NCI-H2029 treated with DMSO at 0.1 percent for 48 hours (cell line): ENCODE measurements around the gene ROGDI.
A peak's percentile ranks its signal among the peaks of the same experiment; 100 is the strongest.

Experiments used
- DNase-seq: peaks from one replicate; lab custom pipeline; 2025; lab: John Stamatoyannopoulos, UW

ROGDI gene

DNA sequence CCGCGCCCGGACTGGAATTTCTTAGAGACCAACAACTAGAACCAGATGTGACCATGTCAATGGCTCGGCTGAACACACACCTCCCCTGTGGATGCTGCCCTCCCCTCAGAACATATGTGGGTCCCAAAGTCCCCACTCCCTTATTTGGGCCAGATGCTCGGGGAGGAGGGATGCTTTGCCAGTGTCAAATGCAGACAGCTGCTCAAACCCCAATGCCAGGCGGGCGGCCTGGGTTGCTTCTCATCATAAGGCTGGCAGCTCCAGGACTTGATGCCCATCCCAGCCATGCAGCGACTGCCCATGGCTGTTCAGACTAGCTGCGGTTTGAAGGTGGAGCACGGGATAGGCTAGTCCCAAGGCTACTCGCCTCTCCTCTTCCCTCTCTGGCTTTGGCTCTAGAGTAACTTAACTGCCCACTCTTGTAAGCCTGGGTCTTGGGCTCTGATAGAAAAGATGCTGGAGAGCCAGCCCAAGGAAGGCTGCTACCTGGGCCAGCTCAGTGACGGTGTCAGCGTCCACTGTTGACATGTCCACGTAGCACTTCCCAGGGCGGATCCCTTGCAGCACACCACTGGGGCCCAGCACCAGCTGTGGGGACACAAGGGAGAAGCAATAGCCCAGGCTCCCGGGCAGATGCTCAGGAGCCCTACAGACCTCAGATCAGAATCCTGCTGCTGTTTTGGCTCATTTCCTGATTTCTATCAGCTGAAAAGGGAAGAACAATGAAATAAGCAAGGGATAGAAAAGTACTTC is 11.0 kb upstream of the ROGDI start:
- no peak for DNase-seq

DNA sequence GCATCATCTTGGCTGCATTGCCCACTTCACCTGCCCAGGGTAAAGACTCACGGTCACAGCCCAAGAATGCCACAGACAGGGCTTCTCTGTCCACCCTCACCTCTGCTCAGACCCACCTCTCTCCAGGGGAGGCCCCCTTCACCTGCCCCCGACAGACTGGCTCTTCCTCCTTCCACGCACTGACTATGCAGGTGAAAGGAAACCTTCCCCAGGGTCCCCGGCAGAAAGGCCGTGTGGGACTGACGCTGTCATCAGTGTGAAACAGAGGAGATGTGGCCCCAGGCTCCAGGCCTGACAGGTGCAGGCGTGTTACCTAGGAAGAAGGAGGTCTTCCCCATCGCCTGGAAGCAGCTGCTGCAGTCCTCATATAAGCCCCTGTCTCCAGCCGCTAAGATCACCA is 9.3 kb upstream of the ROGDI start:
- no peak for DNase-seq

DNA sequence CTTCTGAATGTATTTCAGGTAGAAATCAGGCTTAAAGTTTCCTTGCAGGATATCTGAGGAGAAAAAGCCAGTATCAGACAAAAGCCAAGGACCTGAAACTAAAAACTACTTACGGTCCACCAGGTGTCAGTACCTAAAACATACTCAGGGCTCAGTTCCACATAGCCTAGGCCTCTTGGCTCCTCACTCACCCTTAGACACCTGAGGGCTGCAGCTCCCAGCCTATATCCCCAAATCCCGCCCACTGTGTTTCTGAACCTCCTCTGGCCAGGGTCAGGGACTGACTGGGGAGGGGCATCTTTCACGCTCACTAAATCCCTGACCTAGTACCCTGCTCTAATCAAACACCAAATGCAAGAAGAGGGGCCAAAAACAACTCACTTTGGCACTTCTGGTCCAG is 8.8 kb upstream of the ROGDI start:
- DNase-seq = no peak

DNA sequence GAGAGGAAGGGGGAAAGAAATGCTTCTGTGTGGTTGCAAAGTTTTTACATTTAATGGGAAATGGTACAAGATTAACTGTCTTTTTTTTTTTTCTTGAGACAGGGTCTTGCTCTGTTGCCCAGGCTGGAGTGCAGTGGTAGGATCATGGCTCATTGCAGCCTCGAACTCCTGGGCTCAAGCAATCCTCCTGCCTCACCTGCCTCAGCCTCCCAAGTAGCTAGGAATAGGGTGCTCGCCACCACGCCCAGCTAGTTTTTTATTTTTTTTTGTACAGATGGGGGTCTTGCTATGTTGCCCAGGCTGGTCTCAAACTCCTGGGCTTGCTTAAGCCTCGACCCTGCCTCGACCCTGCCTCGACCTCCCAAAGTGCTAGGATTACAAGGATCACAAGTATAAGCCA is 3.8 kb upstream of the ROGDI start:
- no peak for DNase-seq

DNA sequence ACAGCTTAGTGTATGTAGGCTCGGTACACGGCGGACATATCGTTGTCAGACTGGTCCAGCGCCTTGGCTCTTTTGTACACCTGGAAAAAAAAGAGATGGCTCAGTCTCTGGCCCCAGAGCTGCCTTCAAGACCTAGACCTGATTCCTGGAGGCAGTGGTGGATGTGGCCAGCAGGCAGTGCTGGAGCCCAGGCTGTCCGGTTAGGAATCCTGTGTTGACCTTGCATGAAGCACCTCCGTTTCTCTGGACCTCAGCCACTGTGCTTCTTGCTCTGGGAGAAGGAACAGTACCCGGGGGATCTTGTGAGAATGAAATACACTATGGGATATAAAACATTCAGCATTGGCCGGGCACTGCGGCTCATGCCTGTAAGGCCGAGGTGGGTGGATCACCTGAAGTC is 2.8 kb upstream of the ROGDI start:
- DNase-seq = no peak

DNA sequence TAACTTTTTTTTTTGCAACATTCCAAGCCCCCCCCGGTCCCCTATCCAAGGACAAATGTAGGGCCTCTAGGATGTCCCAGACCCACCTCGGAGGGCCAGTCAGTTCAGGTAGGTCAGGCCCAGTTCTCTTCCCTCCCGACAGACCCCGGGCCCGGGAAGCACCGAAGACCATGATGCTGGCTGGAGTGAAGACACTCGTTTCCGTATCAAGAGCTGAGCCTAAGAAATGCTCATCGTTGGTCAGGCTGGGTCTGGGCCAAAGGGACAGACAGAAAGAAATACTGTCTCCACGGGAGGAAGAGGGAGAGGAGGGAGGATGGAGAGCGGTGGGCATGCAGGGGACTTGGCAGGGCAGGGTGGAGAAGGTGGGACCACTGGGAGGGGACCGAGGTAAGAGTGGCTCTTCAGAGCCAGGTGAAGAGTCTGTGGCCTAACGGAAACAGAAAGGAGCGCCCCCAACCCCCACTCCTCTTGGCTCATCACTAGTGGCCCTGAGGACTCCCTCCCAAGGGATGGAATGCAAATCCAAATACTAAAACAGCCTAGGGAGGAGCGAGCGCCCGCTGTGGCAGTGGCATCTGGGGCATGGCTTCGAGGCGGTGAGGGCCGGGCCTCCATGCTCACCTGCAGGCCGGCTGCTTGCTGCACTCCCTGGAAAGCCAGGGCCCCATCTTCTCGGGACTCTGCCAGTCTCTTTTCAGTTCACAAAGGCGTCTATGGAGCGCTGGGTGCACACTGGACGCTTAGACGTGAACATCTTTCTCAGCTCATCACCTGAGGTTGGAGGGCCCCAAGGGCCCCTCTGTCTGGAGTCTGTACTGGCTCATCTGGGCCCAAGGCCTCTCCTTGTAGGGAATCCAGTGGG is 1.7 kb upstream of the ROGDI start:
- DNase-seq = no peak

DNA sequence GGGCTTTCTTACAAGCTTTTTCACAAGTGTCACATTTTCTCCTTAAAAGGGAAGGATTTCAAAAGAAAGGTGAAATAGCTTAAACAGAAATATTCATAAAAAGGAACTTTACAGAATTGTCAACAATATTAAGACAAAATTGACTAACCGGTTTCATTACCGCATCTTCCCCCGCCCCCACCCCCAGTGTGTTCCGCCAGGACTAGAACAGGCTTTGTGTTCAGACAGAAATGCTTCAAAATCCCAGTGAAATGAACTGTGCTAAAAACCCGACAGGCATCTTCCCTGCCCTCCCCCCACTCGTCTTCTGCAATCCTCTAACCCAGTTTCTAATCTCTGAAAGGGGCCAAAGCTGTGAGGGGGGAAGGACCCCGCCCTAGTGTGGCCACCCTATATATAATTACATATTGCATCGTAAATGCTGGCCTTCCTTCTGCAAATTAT is 990 bp upstream of the ROGDI start:
- no peak for DNase-seq

DNA sequence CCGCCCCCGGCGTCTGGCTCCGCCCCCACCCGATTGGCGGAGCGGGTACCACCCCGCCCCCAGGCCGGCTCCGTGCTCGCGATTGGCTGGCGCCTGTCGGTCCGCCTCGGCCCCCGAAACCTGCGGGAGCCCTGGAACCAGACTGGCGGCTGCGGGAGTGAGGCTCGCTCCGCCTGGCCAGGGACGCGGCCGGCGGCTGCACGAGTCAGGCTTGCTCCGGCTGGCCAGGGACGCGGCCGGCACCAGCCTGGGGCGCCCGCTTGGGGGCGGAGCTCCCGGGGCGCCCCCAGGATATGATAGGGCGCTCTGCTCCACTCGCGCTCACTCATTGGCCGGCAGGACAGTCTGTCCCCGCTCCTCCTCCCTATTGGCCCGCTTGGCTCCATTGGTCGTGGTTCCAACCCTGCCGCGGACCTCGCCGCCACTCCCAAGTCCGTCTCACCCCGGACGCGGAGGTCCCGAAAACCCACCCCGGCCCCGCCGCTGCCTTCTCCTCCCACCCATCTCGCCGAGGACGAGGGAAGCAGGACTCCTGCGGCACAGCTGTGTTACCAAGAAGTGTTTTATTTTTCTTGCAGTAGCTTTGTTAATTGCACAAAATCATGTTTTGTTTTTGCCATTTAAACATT is 340 bp upstream of the ROGDI start:
- peak; percentile 69 for DNase-seq

DNA sequence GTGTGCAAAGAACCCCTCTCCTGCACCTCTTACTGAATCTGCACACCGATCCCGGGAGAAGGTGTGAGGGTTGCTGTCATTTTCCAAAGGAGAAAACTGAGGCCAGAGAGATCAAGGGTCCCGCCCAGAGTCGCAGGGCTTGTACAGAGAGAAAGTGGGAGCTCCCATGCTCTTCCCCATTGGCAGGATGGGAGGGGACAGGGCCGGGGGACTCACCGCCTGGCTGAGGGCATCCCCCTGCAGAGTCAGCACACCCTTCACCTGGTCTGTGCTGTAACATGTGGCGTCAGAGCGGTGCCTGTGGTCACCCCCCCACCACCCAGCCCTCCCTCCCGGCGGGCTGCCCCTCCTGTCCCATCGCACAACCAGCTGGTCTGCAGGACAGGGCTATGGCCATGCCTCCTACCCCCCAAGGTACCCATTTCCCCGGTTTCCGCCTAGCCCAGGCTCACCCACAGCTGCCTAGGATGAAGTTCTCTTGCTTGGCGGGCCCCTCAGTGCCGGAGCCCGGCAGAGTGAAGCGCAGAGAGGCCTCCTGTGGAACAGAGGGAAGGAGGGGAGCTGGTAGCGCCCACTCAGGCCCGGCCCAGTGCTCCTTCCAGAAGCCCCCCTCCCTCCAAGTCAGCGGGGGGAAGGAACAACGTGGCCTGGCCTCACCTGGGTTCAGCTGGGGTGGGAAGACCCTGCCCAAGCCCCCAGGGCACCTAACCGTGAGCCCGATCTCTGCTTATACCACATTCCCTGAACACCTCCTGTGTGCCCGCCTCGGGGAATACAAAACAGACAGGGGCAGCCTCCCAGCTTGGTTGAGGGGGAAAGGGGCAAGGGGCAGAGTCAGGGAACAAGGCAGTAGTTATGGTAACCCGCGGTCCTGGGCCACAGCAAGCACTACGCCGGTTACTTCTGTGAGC is 1.1 kb downstream of the ROGDI start:
- DNase-seq = no peak

DNA sequence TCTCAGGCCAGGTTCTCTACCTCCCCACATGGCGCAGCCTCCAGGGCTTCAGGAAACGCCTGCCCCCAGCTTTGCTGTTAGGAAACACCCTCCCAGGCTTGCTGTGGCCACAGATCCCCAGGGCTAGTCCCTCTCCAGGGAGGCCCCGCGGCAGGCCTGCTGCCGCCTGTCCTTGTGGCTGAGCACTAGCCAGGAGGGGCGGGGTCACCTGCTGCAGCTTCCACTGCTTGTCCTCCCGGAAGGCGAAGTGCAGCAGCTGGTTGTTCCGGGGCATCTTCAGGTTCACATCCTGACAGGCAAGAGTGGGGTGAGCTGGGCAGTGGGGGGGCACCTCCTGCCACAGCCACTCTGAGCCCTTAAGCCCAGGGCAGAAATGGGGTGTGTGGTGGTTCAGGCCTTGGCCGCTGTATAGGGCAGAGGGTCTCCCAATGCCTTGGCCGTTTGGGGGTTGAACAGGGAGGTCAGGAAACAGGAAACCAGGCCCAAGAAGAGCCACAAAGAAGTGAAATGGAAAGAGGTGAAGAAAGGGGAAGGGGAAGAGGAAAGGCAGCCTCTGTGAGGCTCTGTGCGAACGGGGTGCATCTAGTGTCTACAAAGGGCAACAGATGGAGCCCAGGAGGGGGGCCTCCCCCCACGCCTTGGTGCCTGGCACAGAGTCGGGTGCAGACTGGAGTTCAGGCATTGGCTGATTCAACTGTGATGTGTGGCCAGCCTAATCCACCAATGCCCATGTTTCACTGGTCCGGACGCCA is 2.0 kb downstream of the ROGDI start:
- no peak for DNase-seq

DNA sequence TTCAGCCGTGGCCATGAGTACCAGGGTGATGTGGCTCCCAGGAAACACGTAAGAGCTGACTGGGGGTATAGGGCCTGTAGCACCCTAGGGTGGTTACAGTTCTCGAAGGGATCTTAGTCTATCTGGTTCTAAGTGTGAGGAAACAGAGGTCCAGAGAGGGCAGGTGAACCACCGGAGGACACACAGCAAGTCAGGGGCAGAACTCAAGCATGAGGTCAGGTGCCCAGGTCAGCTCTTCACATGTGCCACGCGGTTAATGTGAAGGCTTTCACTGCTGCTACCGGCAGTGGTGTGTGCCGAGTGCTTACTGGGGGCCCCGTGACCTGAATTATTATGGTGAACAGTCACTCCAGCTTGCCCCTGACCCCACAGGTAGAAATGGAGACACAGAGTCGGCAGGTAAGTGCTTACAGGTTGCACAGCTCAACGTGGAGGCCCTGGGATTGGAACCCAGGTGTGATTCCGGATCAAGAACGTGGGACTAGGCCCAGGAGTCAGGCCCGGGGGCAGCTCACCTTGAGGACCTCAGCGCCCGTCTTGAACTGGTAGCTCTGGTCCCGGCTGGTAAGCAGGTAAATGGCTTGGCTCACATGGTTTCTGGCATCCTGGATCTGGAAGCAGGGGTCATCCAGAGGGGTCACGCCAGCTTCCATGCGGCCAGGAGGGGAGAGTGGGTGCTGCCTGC is 3.1 kb downstream of the ROGDI start:
- no peak for DNase-seq

DNA sequence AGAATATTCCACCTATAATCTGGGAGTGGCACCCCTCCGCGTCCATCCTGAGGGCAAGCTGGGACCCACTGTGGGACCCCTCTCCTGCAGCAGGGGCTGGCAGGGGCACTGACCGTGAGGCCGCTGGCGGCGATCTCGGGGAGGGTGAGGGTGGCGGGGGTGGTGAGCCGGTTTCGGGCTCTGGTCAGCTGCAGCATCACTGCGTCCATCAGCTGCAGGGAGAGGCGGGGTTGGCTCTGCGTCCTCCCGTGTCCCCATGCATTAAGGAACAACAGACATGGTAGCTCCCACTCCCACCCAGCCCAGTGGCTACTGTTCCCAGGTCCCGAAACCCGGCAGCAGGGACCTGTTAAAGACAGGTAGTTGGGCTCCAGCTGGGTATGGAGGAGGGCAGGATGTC is 4.0 kb downstream of the ROGDI start:
- no peak for DNase-seq

DNA sequence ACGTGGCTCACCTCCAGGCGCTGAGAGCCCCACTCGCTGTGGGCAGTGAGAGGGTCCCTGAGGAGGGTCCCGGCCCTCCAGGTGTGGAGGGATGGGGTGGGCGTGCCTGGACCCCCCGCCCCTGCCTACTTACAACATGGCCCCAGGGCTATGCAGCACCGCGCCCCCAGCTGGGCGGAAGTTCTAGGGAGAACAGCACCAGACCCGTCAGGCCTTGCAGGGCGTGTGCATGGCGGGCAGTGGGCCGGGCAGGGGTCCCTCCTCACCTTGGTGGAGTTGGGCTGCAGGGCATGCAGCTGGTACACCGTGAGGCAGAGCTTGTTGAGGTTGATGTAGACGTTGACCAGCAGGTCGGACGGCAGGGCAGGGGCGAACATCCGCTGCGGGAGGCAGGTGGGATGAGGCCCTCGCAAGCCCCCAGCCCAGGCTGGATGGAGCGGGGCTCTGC is 4.6 kb downstream of the ROGDI start:
- DNase-seq = no peak

DNA sequence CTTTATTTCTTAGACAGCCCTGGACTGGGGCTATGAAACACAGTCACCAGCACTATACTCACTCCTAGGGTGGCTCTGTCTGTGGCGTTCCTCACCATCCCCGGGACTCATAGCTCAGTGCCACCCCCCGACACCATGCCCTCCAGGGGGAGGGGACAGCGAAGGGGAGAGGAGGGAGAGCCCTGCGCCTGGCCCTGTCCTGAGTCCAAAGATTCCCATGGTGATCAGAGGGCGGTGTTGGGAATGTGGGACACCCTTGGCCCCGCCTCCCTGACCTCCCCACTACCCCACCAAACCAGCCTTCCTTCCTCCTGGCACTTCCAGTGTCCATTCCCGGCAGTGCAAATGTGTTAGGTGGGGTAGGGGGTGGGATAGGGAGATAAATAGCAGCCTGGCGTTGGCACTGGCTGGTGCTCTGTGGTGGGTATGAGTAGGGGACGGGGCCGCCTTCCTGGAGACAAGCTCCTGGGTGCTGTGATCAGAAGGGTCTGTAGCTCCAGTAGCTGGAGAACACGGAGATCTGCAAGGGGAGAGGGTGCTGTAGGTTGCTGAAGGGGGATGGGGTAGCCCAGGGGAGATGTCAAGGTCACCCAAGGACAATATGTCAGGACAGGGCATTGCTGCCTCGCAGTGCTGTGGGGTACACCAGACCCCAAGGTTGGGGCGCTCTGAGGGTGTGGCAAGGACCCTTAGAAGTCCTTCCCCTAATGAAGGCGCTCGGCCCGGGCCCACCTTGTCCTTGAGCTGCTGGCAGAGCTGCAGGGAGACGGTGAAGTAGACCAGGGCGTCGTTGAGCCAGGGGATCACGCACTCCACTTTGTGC is 5.2 kb downstream of the ROGDI start:
- DNase-seq = no peak

DNA sequence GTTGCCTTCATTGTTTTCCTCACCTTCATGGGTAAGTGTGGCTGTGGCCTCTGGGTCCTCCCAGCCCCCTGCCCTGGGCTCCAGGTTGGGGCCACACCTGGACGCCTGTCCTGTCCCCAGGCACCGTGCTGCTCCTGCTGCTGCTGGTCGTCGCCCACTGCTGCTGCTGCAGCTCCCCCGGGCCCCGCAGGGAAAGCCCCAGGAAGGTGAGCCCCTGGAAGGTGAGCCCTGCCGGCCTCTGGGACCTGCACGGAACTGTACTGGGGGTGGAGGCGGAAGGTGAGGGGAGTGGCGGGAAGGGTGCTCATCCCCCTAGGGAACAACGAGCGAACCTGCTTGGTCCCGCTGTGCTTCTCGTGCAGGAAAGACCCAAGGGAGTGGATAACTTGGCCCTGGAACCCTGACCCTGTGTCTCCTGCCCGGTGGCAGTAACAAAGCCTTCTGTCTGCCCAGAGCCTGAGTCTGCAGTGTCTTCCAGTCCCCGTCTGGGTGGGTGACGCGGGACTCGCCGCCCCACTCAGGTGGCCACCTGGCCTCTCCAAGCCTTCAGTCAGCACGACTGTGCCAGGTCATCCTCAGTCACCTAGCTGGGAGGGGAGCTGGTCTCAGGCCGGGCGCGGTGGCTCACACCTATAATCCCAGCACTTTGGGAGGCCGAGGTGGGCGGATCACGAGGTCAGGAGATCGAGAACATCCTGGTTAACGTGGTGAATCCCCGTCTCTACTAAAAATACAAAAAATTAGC is 6.4 kb downstream of the ROGDI start:
- no peak for DNase-seq

DNA sequence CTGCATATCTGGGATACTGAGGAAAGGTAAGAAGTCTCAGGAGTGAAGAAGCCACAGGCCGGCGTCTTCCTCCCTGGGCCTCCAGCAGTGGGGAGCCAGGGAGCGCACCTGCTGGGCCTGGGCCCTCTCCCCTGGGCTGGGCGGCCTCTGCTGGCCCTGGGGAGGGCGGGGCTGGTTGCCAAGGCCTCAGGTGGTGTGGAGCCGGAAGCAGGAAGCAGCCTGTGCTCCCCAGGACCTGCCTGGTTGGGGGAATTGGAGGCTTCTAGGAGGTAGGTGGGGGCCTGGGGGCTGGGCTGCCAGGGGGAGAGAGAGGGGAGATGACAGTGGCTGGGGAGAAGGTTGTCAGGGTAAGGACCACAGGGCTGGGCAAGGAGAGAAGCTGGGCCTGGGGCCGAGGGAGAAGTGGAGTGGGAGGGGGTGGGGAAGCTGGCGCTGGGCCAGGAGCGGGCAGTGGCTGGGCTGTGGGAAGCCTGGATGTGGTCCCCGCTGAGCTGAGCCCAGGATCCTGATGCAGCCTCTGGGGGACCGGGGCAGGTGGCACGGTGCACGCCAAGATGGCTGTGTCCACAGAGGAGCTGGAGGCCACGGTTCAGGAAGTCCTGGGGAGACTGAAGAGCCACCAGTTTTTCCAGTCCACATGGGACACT is 7.1 kb downstream of the ROGDI start, which contains the start of gene SMIM22:
SMIM22 (plus strand) TSS at position 189 of the 647 bp plus-strand sequence; CDS start at position 555, 366 bp downstream.
- DNase-seq = peak; percentile 52

DNA sequence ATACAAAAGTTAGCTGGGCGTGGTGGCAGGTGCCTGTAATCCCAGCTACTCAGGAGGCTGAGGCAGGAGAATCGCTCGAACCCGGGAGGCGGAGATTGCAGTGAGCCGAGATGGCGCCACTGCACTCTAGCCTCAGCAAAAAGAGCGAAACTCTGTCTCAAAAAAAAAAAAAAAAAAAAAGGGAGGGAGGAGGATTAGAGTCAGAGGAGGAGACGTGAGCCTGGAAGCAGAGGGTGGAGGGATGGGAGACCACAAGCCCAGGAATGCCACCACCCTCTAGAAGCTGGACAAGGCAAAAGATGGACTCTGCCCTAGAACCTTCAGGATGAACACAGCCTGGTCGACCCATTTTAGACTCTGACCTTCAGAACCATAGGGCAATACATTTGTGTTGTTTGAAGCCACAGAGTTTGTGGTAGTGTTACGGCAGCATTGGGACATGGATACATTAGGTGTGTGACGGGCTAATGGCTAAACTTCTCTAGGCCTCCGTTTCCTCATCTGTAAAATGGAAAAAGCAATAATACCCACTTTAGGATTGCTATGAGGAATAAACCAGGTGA is 9.4 kb downstream of the ROGDI start:
- DNase-seq = no peak

DNA sequence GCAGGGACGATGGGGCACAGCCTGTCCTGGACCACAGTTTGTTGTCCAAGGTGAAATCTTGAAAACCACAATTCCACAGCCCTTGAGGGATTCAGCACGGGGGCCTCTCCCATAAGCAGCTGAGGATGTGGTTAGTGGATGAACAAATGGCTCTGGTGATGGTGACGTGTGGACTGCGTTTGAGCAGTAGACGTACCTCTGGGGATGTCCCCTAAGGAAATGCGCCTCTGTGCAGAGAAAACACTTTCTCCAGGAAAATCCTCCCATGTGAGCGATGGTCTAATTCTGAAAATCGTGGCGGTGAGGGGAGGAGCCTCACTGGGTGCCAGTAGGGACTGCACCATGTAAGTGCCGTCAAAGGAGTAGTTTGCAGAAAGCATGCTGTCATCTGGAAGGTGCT is 11.6 kb downstream of the ROGDI start:
- no peak for DNase-seq
